Neural cell (in vitro differentiated cells): ENCODE measurements around the gene ARHGAP35. TPM values are rescaled to one million over a fixed set of nuclear protein-coding genes. Genes with fewer than 3 reads are reported as not detected.

Source experiments
- H2AFZ ChIP-seq: fragments of 200-600, 300-800 bp; sonication (generic), shearing (Covaris generic); 2 replicates; pipeline ENCODE4 v1.6.0; 2014; ENCODE audit warnings: low read depth, mild to moderate bottlenecking, antibody characterized with exemption, low read length, moderate library complexity
- H3F3A ChIP-seq: fragments of 200-600 bp; shearing (Covaris generic); 2 replicates; pipeline ENCODE4 v1.6.1; 2016; ENCODE audit warnings: mild to moderate bottlenecking, moderate library complexity, mixed read lengths, antibody characterized with exemption, low read length; ENCODE audit not compliant: insufficient read depth, poor library complexity, severe bottlenecking
- H3K27ac ChIP-seq: fragments of 200-600, 300-800 bp; sonication (generic), shearing (Covaris generic); 2 replicates; pipeline ENCODE4 v1.5.1; 2014; ENCODE audit warnings: mild to moderate bottlenecking, low read length, moderate library complexity
- H3K27me3 ChIP-seq: fragments of 300-800, 200-600 bp; sonication (generic), shearing (Covaris generic); 2 replicates; pipeline ENCODE4 v1.6.0; 2014; ENCODE audit warnings: mild to moderate bottlenecking, low read depth, low read length, moderate library complexity; ENCODE audit not compliant: insufficient read depth
- H3K36me3 ChIP-seq: fragments of 300-800, 200-600 bp; sonication (generic), shearing (Covaris generic); 2 replicates; pipeline ENCODE4 v1.5.1; 2014; ENCODE audit warnings: mild to moderate bottlenecking, antibody characterized with exemption, low read length, moderate library complexity; ENCODE audit not compliant: insufficient read depth
- H3K4me2 ChIP-seq: fragments of 300-800, 200-600 bp; sonication (generic), shearing (Covaris generic); 2 replicates; pipeline ENCODE4 v1.6.0; 2014; ENCODE audit warnings: mild to moderate bottlenecking, low read length
- H3K4me3 ChIP-seq: fragments of 300-800, 200-600 bp; sonication (generic), shearing (Covaris generic); 2 replicates; pipeline ENCODE4 v1.5.1; 2014; ENCODE audit warnings: mild to moderate bottlenecking, low read length, moderate library complexity
- H3K79me2 ChIP-seq: fragments of 200-600 bp; shearing (Covaris generic); replicated peaks from 2 replicates; pipeline ENCODE4 v1.6.0; 2014; ENCODE audit warnings: mild to moderate bottlenecking, low read length, moderate library complexity; ENCODE audit not compliant: insufficient read depth
- H3K9ac ChIP-seq: fragments of 300-800, 200-600 bp; sonication (generic), shearing (Covaris generic); 2 replicates; pipeline ENCODE4 v1.6.1; 2016; ENCODE audit warnings: mild to moderate bottlenecking, low read length, mixed read lengths
- H3K9me2 ChIP-seq: fragments of 200-600 bp; shearing (Covaris generic); 2 replicates; pipeline ENCODE4 v1.6.1; 2016; ENCODE audit warnings: mild to moderate bottlenecking, low read length, mixed read lengths; ENCODE audit not compliant: insufficient read depth
- H3K9me3 ChIP-seq: fragments of 200-600, 300-800 bp; sonication (generic), shearing (Covaris generic); 2 replicates; pipeline ENCODE4 v1.6.1; 2016; ENCODE audit warnings: mild to moderate bottlenecking, mixed run types, low read length, moderate library complexity, mixed read lengths
- H4K20me1 ChIP-seq: fragments of 200-600 bp; shearing (Covaris generic); 2 replicates; pipeline ENCODE4 v1.6.1; 2016; ENCODE audit warnings: mild to moderate bottlenecking, mixed run types; ENCODE audit not compliant: insufficient read depth
- CTCF ChIP-seq: fragments of 450-650 bp; IDR thresholded peaks from 2 replicates; pipeline ENCODE4 v1.5.1; 2014; ENCODE audit warnings: antibody characterized with exemption, mild to moderate bottlenecking, moderate library complexity; ENCODE audit not compliant: poor library complexity, severe bottlenecking
- EP300 ChIP-seq: fragments of 450-650 bp; conservative IDR thresholded peaks from 2 replicates; pipeline ENCODE4 v1.6.1; 2014; ENCODE audit warnings: antibody characterized with exemption, mild to moderate bottlenecking, moderate library complexity; ENCODE audit not compliant: poor library complexity, severe bottlenecking
- EZH2 ChIP-seq: fragments of 200-600, 300-800 bp; shearing (Covaris generic), sonication (generic); IDR thresholded peaks from 2 replicates; pipeline ENCODE4 v1.6.1; 2014; ENCODE audit warnings: antibody characterized with exemption, low read length, borderline replicate concordance, mild to moderate bottlenecking; ENCODE audit not compliant: insufficient read depth, poor library complexity, severe bottlenecking
- MXI1 ChIP-seq: fragments of 450-650 bp; conservative IDR thresholded peaks from 2 replicates; pipeline ENCODE4 v1.6.1; 2014; ENCODE audit warnings: antibody characterized with exemption, mild to moderate bottlenecking; ENCODE audit not compliant: poor library complexity, severe bottlenecking
- POLR2AphosphoS5 ChIP-seq: IDR thresholded peaks from 2 replicates; pipeline ENCODE4 v1.6.1; 2012
- RAD21 ChIP-seq: fragments of 450-650 bp; conservative IDR thresholded peaks from 2 replicates; pipeline ENCODE4 v1.6.1; 2014; ENCODE audit warnings: antibody characterized with exemption, mild to moderate bottlenecking, moderate library complexity
- REST ChIP-seq: IDR thresholded peaks from 2 replicates; pipeline ENCODE4 v1.6.1; 2012; ENCODE audit warnings: borderline replicate concordance
- SMC3 ChIP-seq: fragments of 450-650 bp; conservative IDR thresholded peaks from 2 replicates; pipeline ENCODE4 v1.6.1; 2014; ENCODE audit warnings: antibody characterized with exemption, mild to moderate bottlenecking, moderate library complexity; ENCODE audit not compliant: poor library complexity
- TAF1 ChIP-seq: IDR thresholded peaks from 2 replicates; pipeline ENCODE4 v1.6.1; 2012; ENCODE audit warnings: low read depth
- polyA plus RNA-seq: library from polyadenylated mRNA; depleted of rRNA; stranded (reverse); fragments of >200 nt; gene quantifications from 2 replicates; pipeline ENCODE4 v1.2.3, GENCODE V29; 2014

The ARHGAP35 gene
- polyA plus RNA-seq, 1 donor from 2014 or later = 29.5 TPM

- peaks cover 5% of the 10 kb centered on the region for H3F3A ChIP-seq
- peaks cover 95% of the 10 kb centered on the region for H3K79me2 ChIP-seq
- H3K4me2 ChIP-seq = no peak overlapping the region
- no peak overlapping the region for H2AFZ ChIP-seq
- H3K27me3 ChIP-seq = no peaks in the 10 kb centered on the region
- H3K36me3 ChIP-seq = no peaks in the 10 kb centered on the region
- peak overlapping the region; percentile 29 for H3K4me3 ChIP-seq
- TF ChIP-seq EP300 (no peak), RAD21 (no peak), TAF1 (no peak), CTCF (no peak), REST (no peak), SMC3 (no peak), EZH2 (no peak), MXI1 (no peak), POLR2AphosphoS5 (no peak)
- H3K27ac ChIP-seq = no peak overlapping the region
- H4K20me1 ChIP-seq = peaks cover 62% of the 10 kb centered on the region
- no peak overlapping the region for H3K9ac ChIP-seq
- H3K9me2 ChIP-seq = no peaks in the 10 kb centered on the region
- H3K9me3 ChIP-seq = no peaks in the 10 kb centered on the region
Observed at GRCh38 chr19:46866407-46867136, 5.8 kb downstream of the ARHGAP35 start.

- Histone ChIP-seq H3K9me3 (no peaks in the 10 kb centered on the region), H3K9ac (no peak overlapping the region), H3K4me2 (no peak overlapping the region), H3K79me2 (peaks cover 95% of the 10 kb centered on the region), H3K27me3 (no peaks in the 10 kb centered on the region), H3F3A (peaks cover 4% of the 10 kb centered on the region), H3K36me3 (no peaks in the 10 kb centered on the region), H2AFZ (no peak overlapping the region), H3K27ac (no peak overlapping the region), H4K20me1 (peaks cover 56% of the 10 kb centered on the region), H3K4me3 (no peak overlapping the region), H3K9me2 (no peaks in the 10 kb centered on the region)
- TF ChIP-seq RAD21 (no peak), MXI1 (no peak), TAF1 (no peak), POLR2AphosphoS5 (no peak), EP300 (no peak), SMC3 (no peak), EZH2 (no peak), CTCF (no peak)
Observed at GRCh38 chr19:46867170-46867569, 6.4 kb downstream of the ARHGAP35 start.
